ENCODE results near the gene ABO.
"Not testable (repeated sequence)": the region's sequence is repeated elsewhere in the genome, so short reads cannot be mapped to it uniquely, and the experiment has no call there.

Gene ABO
- long read RNA-seq, donor 1, full-length matches to known transcripts: 3 of 23 reads
- long read RNA-seq, donor 1, partial matches to known transcripts: 20 of 23 reads
- long read RNA-seq, donor 1, other reads (novel, unspliced or antisense): 0 of 23 reads
- long read RNA-seq, donor 2: 0 reads
- long read RNA-seq, donor 3, full-length matches to known transcripts: 1 of 1 reads
- long read RNA-seq, donor 3, partial matches to known transcripts: 0 of 1 reads
- long read RNA-seq, donor 3, other reads (novel, unspliced or antisense): 0 of 1 reads
- long read RNA-seq, donor 4, partial matches to known transcripts: 0 of 1 reads
- long read RNA-seq, donor 4, other reads (novel, unspliced or antisense): 0 of 1 reads
- long read RNA-seq, donor 5, full-length matches to known transcripts: 2 of 2 reads
- long read RNA-seq, donor 5, partial matches to known transcripts: 0 of 2 reads
- long read RNA-seq, donor 5, other reads (novel, unspliced or antisense): 0 of 2 reads
- long read RNA-seq, donor 6, full-length matches to known transcripts: 2 of 2 reads
- long read RNA-seq, donor 6, partial matches to known transcripts: 0 of 2 reads
- long read RNA-seq, donor 6, other reads (novel, unspliced or antisense): 0 of 2 reads
- long read RNA-seq, donor 7, partial matches to known transcripts: 5,680 of 5,747 reads
- long read RNA-seq, donor 7, other reads (novel, unspliced or antisense): 67 of 5,747 reads
- long read RNA-seq, donor 8: 0 reads

- peak; percentile 69 for DNase-seq
Measured at GRCh38 chr9:133275105-133276000, at the start of gene ABO. Gene ABO, minus strand, starts transcription at chr9:133275201.

- DNase-seq: no peak
Measured at GRCh38 chr9:133323991-133324703, 49.1 kb upstream of the ABO start.

DNA sequence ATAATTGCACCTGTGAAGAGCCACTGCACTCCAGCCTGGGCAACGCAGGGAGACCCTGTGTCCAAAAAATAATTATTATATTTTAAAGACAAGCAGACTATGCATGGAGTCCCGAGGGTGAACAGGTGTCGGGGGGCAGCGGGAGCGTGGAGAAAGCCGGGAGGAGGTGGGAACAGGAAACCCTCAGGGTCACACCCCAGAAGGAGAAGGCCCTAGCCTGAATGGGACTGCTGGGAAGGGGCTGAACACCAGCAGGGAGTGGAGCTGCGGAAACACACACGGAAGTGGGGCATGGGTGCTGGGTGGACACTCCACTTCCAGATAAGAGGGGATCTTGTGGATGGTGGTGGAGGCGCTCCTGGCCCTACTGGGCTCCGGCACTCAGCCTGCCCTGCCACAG lies 48.2 kb upstream of the ABO start:
- DNase-seq: no peak

DNA sequence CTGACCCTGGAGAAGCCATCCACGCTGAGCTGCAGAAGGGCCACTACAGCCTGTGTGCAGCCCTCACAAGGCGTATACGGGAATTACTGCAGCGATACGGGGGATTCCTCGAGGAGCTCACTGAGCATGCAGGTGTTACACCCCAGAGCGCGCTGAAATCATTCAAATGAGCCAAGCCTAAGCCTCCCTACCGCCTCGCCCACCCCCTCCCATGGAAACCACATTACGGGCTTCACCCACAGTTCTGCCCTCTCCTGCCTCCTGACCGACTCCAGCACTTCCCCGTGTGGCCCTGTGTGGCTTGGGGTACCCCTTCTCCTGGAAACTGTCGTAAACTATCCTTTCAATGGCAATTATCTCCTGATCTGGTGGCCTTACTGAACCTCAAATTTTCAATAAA lies 47.7 kb upstream of the ABO start:
- no peak for DNase-seq

DNA sequence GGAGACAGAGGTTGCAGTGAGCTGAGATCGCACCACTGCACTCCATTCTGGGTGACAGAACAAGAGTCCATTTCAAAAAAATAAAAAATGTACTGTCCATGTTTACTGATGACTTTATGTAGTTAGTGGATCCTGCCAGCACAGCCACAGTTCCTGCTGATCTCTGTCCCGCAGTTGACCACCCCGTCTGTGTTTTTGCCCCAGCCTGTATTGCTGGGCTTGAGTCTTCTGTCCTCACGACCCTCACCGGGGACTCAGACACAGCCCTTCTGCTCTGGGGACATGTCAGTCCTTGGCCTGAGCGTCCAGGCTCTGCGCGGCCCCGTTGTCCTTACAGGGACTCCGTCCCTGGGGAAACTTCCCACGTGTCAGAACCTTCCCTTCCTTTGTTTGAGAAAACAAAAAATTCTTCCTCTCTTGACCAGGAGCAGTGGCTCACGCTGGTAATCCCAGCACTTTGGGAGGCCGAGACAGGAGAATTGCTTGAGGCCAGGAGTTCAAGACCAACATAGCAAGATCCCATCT lies 46.5 kb upstream of the ABO start:
- no peak for DNase-seq

- DNase-seq: no peak
Measured at GRCh38 chr9:133320421-133320881, 45.5 kb upstream of the ABO start.

DNA sequence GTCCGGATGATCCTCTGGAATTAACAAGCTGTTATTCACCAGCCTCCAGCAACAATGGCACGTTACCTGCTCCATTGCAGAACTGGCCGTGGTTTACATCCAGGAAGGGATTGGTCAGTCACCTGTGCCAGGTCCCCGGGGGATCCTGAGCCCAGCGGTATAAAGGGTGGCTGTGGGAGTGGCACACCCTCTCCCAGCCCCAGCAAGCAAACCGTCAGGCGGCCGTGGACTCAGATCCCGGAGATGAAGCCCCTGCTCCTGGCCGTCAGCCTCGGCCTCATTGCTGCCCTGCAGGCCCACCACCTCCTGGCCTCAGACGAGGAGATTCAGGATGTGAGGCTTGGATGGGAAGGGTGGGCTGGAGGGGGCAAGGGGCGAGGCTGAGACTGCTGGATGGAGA lies 42.5 kb upstream of the ABO start:
- DNase-seq: not testable (repeated sequence)

GRCh38 chr9:133315997-133316396 lies 41.0 kb upstream of the ABO start:
- no peak for DNase-seq

- DNase-seq: no peak
Measured at GRCh38 chr9:133309608-133310007, 34.6 kb upstream of the ABO start.

- no peak for DNase-seq
Measured at GRCh38 chr9:133307301-133307700, 32.3 kb upstream of the ABO start.

- no peak for DNase-seq
Measured at GRCh38 chr9:133306242-133307204, 31.5 kb upstream of the ABO start.

DNA sequence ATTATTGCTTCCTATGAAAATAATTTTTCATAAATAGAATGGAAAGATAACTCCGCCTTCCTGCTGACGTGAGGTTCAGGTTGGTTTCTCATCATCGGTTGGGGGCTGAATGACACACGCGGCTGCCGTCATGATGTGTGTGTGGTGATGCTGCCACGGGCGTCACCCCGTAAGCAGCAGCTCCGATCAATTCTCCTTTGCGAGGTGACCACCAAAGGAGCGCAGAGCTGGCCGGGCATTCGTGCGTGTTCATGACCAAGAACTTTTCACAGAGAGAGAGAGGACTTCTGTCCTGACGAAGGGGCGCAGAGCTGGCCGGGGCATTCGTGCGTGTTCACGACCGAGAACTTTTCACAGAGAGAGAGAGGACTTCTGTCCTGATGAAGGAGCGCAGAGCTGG lies 30.7 kb upstream of the ABO start:
- no peak for DNase-seq

DNA sequence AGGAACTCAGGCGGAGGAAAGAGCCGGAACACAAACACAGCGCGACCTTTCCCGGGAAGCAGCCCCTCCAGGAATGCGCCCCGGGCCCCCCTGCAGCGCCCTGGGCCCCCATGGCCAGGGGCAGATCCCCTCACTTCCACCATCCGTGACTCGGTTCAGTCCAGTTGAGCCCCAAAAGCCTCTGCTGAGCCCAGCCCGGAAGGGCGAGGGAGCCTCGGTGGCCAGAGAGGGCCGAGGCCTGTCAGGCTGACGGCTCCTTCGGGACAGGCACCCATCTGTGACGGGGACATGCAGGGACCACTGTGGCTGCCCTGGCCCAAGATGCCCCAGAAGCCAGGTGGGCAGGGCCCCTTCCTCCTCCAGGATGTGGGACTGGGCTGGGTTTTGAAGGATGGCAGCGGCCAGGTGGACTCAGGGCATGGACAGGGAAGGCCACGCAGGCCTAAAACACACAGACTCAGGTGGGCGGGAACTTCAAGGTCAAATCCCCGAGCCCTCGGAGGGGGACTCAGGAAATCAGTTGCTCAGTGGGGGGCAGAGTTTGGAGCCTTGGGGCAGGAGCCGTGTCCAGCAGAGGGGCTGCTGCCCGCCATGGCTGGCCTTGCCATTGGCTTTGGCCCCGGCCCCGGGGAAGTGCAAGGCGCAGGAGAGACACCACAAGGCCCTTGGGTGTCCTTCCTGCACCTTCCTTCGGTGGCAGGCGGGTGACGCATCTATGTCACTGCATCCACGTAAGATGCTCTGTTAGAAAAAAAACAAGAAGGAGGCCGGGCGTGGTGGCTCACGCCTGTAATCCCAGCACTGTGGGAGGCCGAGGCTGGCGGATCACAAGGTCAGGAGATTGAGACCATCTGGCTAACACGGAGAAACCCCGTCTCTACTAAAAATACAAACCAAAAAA lies 29.7 kb upstream of the ABO start:
- DNase-seq: no peak

- DNase-seq: no peak
Measured at GRCh38 chr9:133304158-133304470, 29.1 kb upstream of the ABO start.

- DNase-seq: no peak
Measured at GRCh38 chr9:133303266-133304157, 28.5 kb upstream of the ABO start.

DNA sequence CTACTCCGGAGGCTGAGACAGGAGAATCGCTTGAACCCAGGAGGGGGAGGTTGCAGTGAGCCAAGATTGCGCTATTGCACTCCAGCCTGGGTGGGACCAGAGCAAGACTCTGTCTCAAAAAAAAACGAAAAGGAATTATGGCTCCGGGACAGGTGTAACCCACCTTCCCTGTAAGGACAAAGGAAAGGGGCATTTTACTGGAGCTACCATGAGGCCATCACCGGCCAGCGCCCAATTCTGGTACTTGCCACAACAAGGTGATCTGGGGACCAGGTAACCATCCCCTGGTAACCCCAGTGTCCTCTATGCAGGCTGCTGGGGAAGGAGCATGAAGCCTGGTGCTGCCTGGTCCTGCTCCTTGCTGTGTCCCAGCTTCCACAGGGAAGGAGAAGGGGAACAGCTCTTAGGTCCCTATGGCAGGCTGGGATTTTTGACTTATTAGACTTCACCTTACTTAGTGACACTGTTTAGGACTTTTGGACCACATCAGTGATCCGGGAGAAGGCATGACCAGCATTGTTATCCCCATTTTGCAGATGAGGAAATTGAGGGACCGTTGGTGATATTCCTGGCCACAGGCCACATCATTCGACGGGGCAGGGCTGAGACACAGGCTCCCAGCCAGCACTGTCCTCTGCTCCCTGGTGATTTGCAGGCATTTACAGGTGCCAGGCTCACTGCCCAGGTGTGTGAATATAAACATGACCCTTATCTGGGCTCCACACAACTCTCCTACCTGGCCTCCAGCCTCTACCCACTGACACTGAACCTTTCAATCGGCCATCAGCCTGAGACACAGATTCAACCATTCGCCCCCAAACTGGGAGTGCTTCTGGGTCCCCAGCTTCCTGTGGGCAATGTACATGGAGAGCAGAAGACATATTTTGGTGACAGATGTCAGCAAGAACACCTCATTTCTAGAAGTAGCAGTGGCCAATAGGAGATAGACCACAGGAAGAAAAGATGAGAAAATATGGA lies 26.5 kb upstream of the ABO start:
- DNase-seq: no peak

DNA sequence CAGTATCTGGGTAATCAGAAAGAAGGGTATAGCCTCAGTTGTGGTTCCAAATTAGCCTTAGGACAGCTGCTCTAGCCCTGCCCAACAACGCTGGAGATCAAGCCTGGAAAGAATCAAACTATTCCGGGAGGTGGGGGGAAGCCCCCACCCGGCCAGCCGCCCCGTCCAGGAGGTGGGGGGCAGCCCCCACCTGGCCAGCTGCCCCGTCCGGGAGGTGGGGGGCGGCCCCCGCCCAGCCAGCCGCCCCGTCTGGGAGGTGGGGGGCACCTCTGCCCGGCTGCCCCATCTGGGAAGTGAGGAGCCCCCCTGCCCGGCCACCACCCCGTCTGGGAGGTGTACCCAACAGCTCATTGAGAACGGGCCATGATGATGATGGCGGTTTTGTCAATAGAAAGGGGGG lies 25.0 kb upstream of the ABO start:
- not testable (repeated sequence) for DNase-seq
